K562 (cell line): ENCODE data around the gene FUCA2. TPM values are rescaled to one million over a fixed set of nuclear protein-coding genes. Genes with fewer than 3 reads are reported as not detected.

Source experiments
- ATAC-seq: fragments of 200-7000 bp; cut with Tn5 transposase; 3 replicates; pipeline ENCODE4 v1.9.1; 2020; ENCODE audit warnings: moderate library complexity
- BruUV-seq: library from RNA; stranded (reverse); fragments of 400-500 nt; replicated peaks from 2 replicates; lab custom pipeline; 2021; lab: Mats Ljungman, UMichigan
- CTCF ChIA-PET: fragments of 300-600 bp; formaldehyde crosslinking; extraction: SDS; loops from one replicate; lab custom pipeline; 2021; ENCODE audit warnings: low intra/inter-chr PET ratio; lab: Yijun Ruan, JAX
- POLR2A ChIA-PET: fragments of 300-600, 350-650 bp; sonication (Branson Sonifier 250); formaldehyde crosslinking; extraction: SDS; loops from one replicate; lab custom pipeline; 2021; ENCODE audit warnings: antibody characterized with exemption, inconsistent platforms; lab: Yijun Ruan, JAX
- DNase-seq, 4 experiments: peaks; one replicate each; pipeline versions ENCODE4 v3.0.0 to v3.0.0-alpha.2; 2011 to 2018; ENCODE audit warnings: low spot score in 3 of 4, mixed read lengths in 3 of 4; ENCODE audit errors: extremely low read depth in 1 of 4
- FAIRE-seq: peaks from 2 replicates; lab custom pipeline; 2011; peaks lifted over from hg19 to GRCh38; lab: Jason Lieb, UNC
- H2AFZ ChIP-seq: 2 replicates; pipeline ENCODE4 v1.6.0; 2011; ENCODE audit warnings: low read depth, low read length, control low read depth, inconsistent platforms
- H3K27ac ChIP-seq: fragments of 200-600 bp; 3 replicates; pipeline ENCODE4 v1.8.0; 2011; ENCODE audit warnings: low read depth, mild to moderate bottlenecking, control low read depth, inconsistent platforms, low read length, moderate library complexity, mixed read lengths; ENCODE audit errors: extremely low read depth
- H3K27me3 ChIP-seq, 2 experiments: fragments of 300-600 bp in 1 of 2; 2 replicates in 1 of 2; 3 replicates in 1 of 2; pipeline versions ENCODE4 v1.6.0 to v1.8.0; 2011; ENCODE audit warnings: inconsistent platforms in 2 of 2, low read length in 2 of 2, mild to moderate bottlenecking in 1 of 2, mixed read lengths in 1 of 2, moderate library complexity in 1 of 2; ENCODE audit not compliant: control insufficient read depth in 2 of 2, insufficient read depth in 2 of 2
- H3K36me3 ChIP-seq: fragments of 300-600 bp; 3 replicates; pipeline ENCODE4 v1.8.0; 2011; ENCODE audit warnings: mild to moderate bottlenecking, low read length, inconsistent platforms; ENCODE audit not compliant: control insufficient read depth, insufficient read depth
- H3K4me1 ChIP-seq, 2 experiments: fragments of 200-600 bp in 1 of 2; replicated peaks in 1 of 2; 2 replicates in 1 of 2; 3 replicates in 1 of 2; pipeline versions ENCODE4 v1.5.1 to v1.8.0; 2011; ENCODE audit warnings: inconsistent platforms in 2 of 2, low read length in 2 of 2, mild to moderate bottlenecking in 1 of 2, mixed read lengths in 1 of 2, moderate library complexity in 1 of 2; ENCODE audit not compliant: control insufficient read depth in 2 of 2, insufficient read depth in 2 of 2
- H3K4me2 ChIP-seq: 2 replicates; pipeline ENCODE4 v1.6.1; 2011; ENCODE audit warnings: low read length, control low read depth, inconsistent platforms, mixed read lengths; ENCODE audit not compliant: insufficient read depth
- H3K4me3 ChIP-seq: fragments of 200-600 bp; sonication (generic), shearing (Covaris generic); 2 replicates; pipeline ENCODE4 v1.5.1; 2016; ENCODE audit warnings: control low read depth, inconsistent platforms
- H3K79me2 ChIP-seq: fragments of 200-600 bp; 3 replicates; pipeline ENCODE4 v1.8.0; 2011; ENCODE audit warnings: low read length, inconsistent platforms; ENCODE audit not compliant: control insufficient read depth, insufficient read depth
- H3K9ac ChIP-seq, 2 experiments: 2 replicates each; pipeline versions ENCODE4 v1.6.0 to v1.6.1; 2011; ENCODE audit warnings: low read depth in 2 of 2, low read length in 2 of 2, control low read depth in 1 of 2, inconsistent platforms in 1 of 2, mild to moderate bottlenecking in 1 of 2, mixed read lengths in 1 of 2; ENCODE audit not compliant: insufficient read depth in 1 of 2
- H3K9me1 ChIP-seq: one replicate; pipeline ENCODE4 v1.6.0; 2011; ENCODE audit warnings: inconsistent platforms, mild to moderate bottlenecking, low read length, moderate library complexity; ENCODE audit not compliant: control insufficient read depth, insufficient read depth
- H3K9me3 ChIP-seq: replicated peaks from 2 replicates; pipeline ENCODE4 v1.5.1; 2011; ENCODE audit warnings: low read depth, low read length, inconsistent platforms; ENCODE audit not compliant: control insufficient read depth, insufficient read depth
- H4K20me1 ChIP-seq: replicated peaks from 2 replicates; pipeline ENCODE4 v1.6.1; 2011; ENCODE audit warnings: low read length, inconsistent platforms, mixed read lengths; ENCODE audit not compliant: control insufficient read depth, insufficient read depth
- AFF1 ChIP-seq, 2 experiments: fragments of 450-650 bp; IDR thresholded peaks; 2 replicates each; pipeline ENCODE4 v1.6.1; 2018; ENCODE audit warnings: mild to moderate bottlenecking in 2 of 2, low read depth in 1 of 2; ENCODE audit not compliant: partially characterized antibody in 2 of 2
- CHD4 ChIP-seq: fragments of 200-600 bp; sonication (generic); IDR thresholded peaks from 3 replicates; pipeline ENCODE4 v1.6.1; 2012; ENCODE audit warnings: low read depth, mild to moderate bottlenecking, mixed read lengths, low read length, inconsistent platforms; ENCODE audit not compliant: insufficient read depth, insufficient replicate concordance, poor library complexity, severe bottlenecking
- DMBX1 ChIP-seq: fragments of 250-450 bp; sonication (Bioruptor Pico); IDR thresholded peaks from 2 replicates; pipeline ENCODE4 v1.8.0; 2022; ENCODE audit warnings: inconsistent platforms, mild to moderate bottlenecking, moderate library complexity, borderline replicate concordance
- MCM5 ChIP-seq: fragments of 450-650 bp; IDR thresholded peaks from 2 replicates; pipeline ENCODE4 v1.6.1; 2016; ENCODE audit warnings: low read depth
- OTX1 ChIP-seq: fragments of 450-650 bp; formaldehyde crosslinking; IDR thresholded peaks from 2 replicates; pipeline ENCODE4 v1.4.0; 2022; ENCODE audit warnings: mild to moderate bottlenecking
- PTBP1 ChIP-seq: fragments of 200-400 bp; formaldehyde crosslinking; IDR thresholded peaks from 2 replicates; pipeline ENCODE4 v1.6.1; 2017; ENCODE audit warnings: low read depth, low read length
- RAD21 ChIP-seq, 2 experiments: fragments of 250-450 bp in 1 of 2; fragments of 450-650 bp in 1 of 2; sonication (Bioruptor Pico) in 1 of 2; formaldehyde crosslinking in 1 of 2; IDR thresholded peaks in 1 of 2; conservative IDR thresholded peaks in 1 of 2; 2 replicates each; pipeline versions ENCODE4 v1.4.0 to v1.8.0; 2020 to 2022; ENCODE audit warnings: mild to moderate bottlenecking in 2 of 2, moderate library complexity in 1 of 2
- RUNX1 ChIP-seq: sonication (generic); IDR thresholded peaks from 2 replicates; pipeline ENCODE4 v1.6.1; 2016; ENCODE audit warnings: antibody characterized with exemption, low read depth
- SMAD2 ChIP-seq: fragments of 150-350 bp; IDR thresholded peaks from 2 replicates; pipeline ENCODE4 v1.6.1; 2014; ENCODE audit warnings: low read depth, mild to moderate bottlenecking, low read length
- ZBTB11 ChIP-seq, 3 experiments: fragments of 200-800 bp in 1 of 3; fragments of 250-450 bp in 1 of 3; fragments of 450-650 bp in 1 of 3; sonication (Bioruptor Pico) in 1 of 3; sonication (Bioruptor generic) in 1 of 3; formaldehyde crosslinking in 1 of 3; IDR thresholded peaks; 2 replicates each; pipeline versions ENCODE4 v1.6.1 to v1.8.0; 2016 to 2022; ENCODE audit warnings: mild to moderate bottlenecking in 2 of 3, missing genetic modification characterization in 2 of 3, missing compliant biosample characterization in 1 of 3, moderate library complexity in 1 of 3
- ZBTB12 ChIP-seq: fragments of 250-450 bp; sonication (Bioruptor Pico); IDR thresholded peaks from 2 replicates; pipeline ENCODE4 v1.4.0; 2020
- ZNF263 ChIP-seq: sonication (generic); formaldehyde crosslinking; IDR thresholded peaks from 2 replicates; pipeline ENCODE4 v1.8.0; 2022; ENCODE audit warnings: mild to moderate bottlenecking, missing genetic modification reagents, borderline replicate concordance
- ZNF583 ChIP-seq: fragments of 250-450 bp; sonication (Bioruptor Pico); IDR thresholded peaks from 2 replicates; pipeline ENCODE4 v1.4.0; 2020
- WGBS: fragments of 100-300 bp; shearing (Covaris generic); methylation state at CpG from one replicate; pipeline ENCODE4 v1.1.6; 2016; ENCODE audit warnings: low coverage, mixed read lengths; ENCODE audit not compliant: insufficient coverage; ENCODE audit errors: missing lambda C conversion rate; 5-methylcytosine and 5-hydroxymethylcytosine counted together
- in situ Hi-C: fragments of 300-500 bp; cut with MboI; formaldehyde crosslinking; loops from 4 replicates; pipeline ENCODE4 v1.15.0; 2018; ENCODE audit warnings: inconsistent platforms, mixed read lengths
- intact Hi-C: fragments of 100-400 bp; cut with micrococcal nuclease; formaldehyde crosslinking; loops from 2 replicates; pipeline ENCODE4 v1.14.2; 2022
- polyA plus RNA-seq, 8 experiments: library from polyadenylated mRNA; depleted of rRNA in 4 of 8; stranded (reverse) in 5 of 8; unstranded in 3 of 8; fragments of >200 nt; fragmentation: Nextera tagmentation in 2 of 8; fragmentation: Illumina TruSeq in 1 of 8; extraction: Ambion mirVana in 2 of 8; extraction: Trizol in 1 of 8; gene quantifications; 2 replicates each; pipeline versions ENCODE4 v1.2.1 to v1.2.3, GENCODE V29; 2011 to 2014; ENCODE audit warnings: inconsistent platforms in 1 of 8, missing spikeins in 1 of 8
- total RNA-seq, 7 experiments: library from RNA; depleted of rRNA in 6 of 7; stranded (reverse); fragments of >200 nt in 6 of 7; fragmentation: Illumina TruSeq in 2 of 7; extraction: Trizol in 2 of 7; gene quantifications; 2 replicates each; pipeline versions ENCODE4 v1.2.1 to v1.2.3, GENCODE V29; 2011 to 2021; ENCODE audit warnings: low replicate concordance in 1 of 7

Gene FUCA2
- total and polyA plus RNA-seq, 9 of the 15 experiments (the other 6 are each of a cell fraction or from before 2014, with no cell fraction given), result 20.6 to 112 (median 79.3) TPM

- ChIA-PET CTCF (no interaction called here), POLR2A (interaction anchor here (0.7 kb wide), 2 partner anchors 16 to 472 kb away, joined by 3 to 4 read pairs; partner anchors contain the start of gene PLAGL1)
- Histone ChIP-seq H4K20me1 (no peaks in the 10 kb centered on the region), H2AFZ (no peak overlapping the region), H3K4me2 (no peak overlapping the region), H3K79me2 (no peaks in the 10 kb centered on the region), H3K27ac (no peak overlapping the region), H3K4me3 (no peak overlapping the region), H3K27me3 (peaks cover 25 to 43% of the 10 kb centered on the region in 2 experiments), H3K9me3 (no peaks in the 10 kb centered on the region), H3K4me1 (peaks cover 0 to 7% of the 10 kb centered on the region in 2 experiments; a peak in 2 of 5 replicates), H3K9ac (no peak overlapping the region), H3K36me3 (no peaks in the 10 kb centered on the region), H3K9me1 (no peaks in the 10 kb centered on the region)
- 46% methylated on average over 23 of the region's 27 CpGs for WGBS
- FAIRE-seq, result no peak
- no peak for ATAC-seq
- intact Hi-C loops (no loop called here), in situ Hi-C loops (no loop called here)
- no peak for DNase-seq
- no TSS peak for BruUV-seq
- TF ChIP-seq RUNX1 (no peak), ZNF263 (no peak), AFF1 (IDR thresholded peaks at IDR 0.05; ENCODE audit: low read depth in 1 of 2, partially characterized antibody in 2 of 2) (no peak), OTX1 (CRISPR knock-in tag) (no peak), PTBP1 (no peak), DMBX1 (CRISPR knock-in tag) (no peak), ZBTB12 (CRISPR knock-in tag) (no peak), SMAD2 (no peak), ZNF583 (CRISPR knock-in tag) (no peak), RAD21 (CRISPR knock-in tag; conservative IDR thresholded peaks at IDR 0.05 in 1 of 2, IDR thresholded peaks at IDR 0.05 in 1 of 2) (no peak), CHD4 (no peak), MCM5 (no peak), ZBTB11 (CRISPR knock-in tag; IDR thresholded peaks at IDR 0.05) (no peak)
Measured at GRCh38 chr6:143536461-143536865, 24.9 kb upstream of the FUCA2 start.
